ENCODE results near the gene MAPRE2.

MAPRE2 gene

DNA sequence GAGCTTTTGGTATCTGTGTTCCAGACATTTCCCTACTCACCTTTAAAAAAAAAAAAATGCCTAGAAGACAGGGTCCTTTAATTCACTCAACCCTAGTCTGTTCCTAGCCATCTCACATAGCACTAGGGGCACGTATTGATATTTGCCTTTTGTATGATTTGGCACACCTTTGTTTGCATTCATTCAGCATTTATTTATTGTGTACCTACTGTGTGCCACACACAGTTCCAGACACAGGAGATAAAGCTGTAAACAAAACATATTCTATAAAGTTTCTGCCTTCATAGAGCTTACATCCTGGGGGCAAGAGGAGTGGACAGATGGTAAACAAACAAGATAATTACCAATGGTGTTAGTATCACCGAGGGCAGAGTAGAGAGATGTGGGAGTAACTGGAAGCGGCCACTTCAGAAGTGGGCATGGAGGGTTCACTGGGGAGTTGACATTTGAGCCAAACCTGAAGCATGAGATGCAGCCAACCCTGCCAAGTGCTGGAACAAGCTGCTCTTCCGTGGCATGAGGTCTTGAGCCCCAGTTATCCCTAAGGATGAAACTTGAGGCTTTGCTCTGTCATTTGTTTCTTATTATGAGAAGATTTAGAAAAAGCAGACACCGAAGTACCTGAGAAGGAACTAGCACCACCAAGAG is 18.2 kb downstream of the MAPRE2 start:
- TF ChIP-seq, protein P1, sequence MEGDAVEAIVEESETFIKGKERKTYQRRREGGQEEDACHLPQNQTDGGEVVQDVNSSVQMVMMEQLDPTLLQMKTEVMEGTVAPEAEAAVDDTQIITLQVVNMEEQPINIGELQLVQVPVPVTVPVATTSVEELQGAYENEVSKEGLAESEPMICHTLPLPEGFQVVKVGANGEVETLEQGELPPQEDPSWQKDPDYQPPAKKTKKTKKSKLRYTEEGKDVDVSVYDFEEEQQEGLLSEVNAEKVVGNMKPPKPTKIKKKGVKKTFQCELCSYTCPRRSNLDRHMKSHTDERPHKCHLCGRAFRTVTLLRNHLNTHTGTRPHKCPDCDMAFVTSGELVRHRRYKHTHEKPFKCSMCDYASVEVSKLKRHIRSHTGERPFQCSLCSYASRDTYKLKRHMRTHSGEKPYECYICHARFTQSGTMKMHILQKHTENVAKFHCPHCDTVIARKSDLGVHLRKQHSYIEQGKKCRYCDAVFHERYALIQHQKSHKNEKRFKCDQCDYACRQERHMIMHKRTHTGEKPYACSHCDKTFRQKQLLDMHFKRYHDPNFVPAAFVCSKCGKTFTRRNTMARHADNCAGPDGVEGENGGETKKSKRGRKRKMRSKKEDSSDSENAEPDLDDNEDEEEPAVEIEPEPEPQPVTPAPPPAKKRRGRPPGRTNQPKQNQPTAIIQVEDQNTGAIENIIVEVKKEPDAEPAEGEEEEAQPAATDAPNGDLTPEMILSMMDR (IDR thresholded peaks at IDR 0.05; ENCODE audit: low read length, missing control alignments), result no peak
- H3K4me3 ChIP-seq (replicated peaks; ENCODE audit: low read depth, low read length), result no peak overlapping the region

DNA sequence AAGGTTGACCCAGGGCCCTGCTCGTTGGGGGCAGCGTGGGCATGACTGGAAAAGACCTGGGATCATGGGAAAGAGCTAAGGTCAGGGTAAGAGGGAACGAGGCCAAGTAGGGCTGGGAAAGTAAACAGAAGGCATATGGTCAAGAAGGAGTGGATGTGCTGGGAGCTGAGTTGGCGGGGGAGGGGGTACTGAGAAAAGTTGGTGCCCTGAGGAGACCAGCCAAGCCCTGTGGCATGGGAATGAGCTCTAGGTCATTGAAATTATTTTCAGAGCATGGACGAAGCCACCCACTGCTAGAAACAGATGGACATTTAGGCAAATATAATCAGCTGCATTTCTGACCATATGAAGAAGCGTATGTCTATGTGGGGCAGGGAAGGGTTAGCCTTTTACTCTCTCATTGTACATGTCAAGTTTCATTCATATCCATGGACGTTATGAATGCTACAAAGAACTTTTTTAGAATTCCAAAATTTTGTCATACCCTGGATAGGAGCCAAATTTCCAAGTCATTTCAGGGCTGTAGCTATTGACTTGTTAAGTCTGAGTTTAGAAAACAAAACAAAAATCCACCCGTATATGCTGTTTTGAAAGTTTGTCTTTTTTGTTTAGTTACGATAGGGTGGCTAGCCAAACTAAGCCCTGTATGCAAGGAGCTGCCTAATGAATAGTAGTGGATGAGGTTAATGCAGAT is 19.1 kb downstream of the MAPRE2 start:
- H3K4me3 ChIP-seq (replicated peaks; ENCODE audit: low read depth, low read length), result no peak overlapping the region
- DNase-seq (ENCODE audit: low read depth), result peak; percentile 26
- TF ChIP-seq, protein P1 (IDR thresholded peaks at IDR 0.05; ENCODE audit: low read length, missing control alignments), result no peak

More for the DNA sequence above, 18.2 kb downstream of the MAPRE2 start:
- no peak for DNase-seq (ENCODE audit: low read depth)

DNA sequence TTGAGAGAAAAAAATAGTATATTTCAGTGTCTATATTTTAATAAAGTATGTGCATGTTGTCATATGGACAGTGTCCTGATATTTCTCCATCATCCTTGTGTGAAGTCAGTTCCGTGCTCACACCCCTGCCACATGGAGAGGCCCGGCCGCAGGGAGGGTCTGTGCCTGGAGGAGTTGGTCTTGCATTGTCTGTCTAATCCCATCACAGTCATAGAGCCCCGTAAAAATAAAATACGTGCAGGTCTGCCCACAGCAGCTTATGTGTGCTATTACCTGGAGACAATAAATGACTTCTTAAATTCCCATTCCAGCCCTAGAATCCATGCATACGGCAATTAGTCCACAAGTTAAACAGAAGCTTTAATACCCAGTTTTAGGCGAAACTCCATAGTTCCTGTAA is 20.1 kb downstream of the MAPRE2 start:
- TF ChIP-seq, protein P1 (IDR thresholded peaks at IDR 0.05; ENCODE audit: low read length, missing control alignments), result no peak
- no peak overlapping the region for H3K4me3 ChIP-seq (replicated peaks; ENCODE audit: low read depth, low read length)
- no peak for DNase-seq (ENCODE audit: low read depth)

DNA sequence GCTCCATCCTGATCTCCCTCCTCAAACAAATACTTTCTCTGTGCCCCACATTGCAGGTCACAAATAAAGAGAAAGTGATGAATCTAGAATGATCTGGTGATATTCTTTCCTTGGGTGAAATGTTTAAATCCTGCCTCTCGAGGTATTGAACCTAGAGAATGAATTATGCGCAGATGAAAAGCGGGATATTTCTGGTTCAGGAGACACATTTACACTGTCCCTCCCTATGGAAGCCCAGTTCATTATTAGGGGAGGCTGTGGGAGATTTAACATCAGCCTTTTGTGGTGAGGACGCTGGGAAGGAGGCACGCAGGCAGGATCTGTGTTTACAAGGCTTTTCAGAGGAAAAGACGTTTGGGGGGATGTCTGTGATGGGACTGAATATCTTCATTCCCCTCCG is 20.6 kb downstream of the MAPRE2 start:
- TF ChIP-seq, protein P1 (IDR thresholded peaks at IDR 0.05; ENCODE audit: low read length, missing control alignments), result no peak
- DNase-seq (ENCODE audit: low read depth), result no peak
- no peak overlapping the region for H3K4me3 ChIP-seq (replicated peaks; ENCODE audit: low read depth, low read length)

DNA sequence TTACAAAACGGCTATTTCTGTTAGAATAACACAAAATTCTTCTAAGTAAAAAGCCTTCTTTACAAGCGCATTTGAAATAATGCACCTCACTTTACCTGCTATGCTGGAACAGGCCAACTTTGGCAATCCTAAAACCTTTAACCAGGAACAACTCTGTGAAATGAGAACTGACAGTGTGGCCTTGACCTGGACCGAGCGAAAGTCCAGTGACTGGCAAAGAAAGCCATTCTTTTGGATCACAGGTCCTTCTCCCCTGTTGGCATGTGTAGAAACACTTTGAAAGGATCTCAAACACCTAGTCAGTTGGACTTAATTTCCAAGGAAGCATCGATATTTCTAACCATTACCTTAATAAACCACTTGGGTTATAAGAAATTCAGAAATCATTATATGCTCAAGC is 21.2 kb downstream of the MAPRE2 start:
- H3K4me3 ChIP-seq (replicated peaks; ENCODE audit: low read depth, low read length), result no peak overlapping the region
- TF ChIP-seq, protein P1 (IDR thresholded peaks at IDR 0.05; ENCODE audit: low read length, missing control alignments), result no peak
- no peak for DNase-seq (ENCODE audit: low read depth)

DNA sequence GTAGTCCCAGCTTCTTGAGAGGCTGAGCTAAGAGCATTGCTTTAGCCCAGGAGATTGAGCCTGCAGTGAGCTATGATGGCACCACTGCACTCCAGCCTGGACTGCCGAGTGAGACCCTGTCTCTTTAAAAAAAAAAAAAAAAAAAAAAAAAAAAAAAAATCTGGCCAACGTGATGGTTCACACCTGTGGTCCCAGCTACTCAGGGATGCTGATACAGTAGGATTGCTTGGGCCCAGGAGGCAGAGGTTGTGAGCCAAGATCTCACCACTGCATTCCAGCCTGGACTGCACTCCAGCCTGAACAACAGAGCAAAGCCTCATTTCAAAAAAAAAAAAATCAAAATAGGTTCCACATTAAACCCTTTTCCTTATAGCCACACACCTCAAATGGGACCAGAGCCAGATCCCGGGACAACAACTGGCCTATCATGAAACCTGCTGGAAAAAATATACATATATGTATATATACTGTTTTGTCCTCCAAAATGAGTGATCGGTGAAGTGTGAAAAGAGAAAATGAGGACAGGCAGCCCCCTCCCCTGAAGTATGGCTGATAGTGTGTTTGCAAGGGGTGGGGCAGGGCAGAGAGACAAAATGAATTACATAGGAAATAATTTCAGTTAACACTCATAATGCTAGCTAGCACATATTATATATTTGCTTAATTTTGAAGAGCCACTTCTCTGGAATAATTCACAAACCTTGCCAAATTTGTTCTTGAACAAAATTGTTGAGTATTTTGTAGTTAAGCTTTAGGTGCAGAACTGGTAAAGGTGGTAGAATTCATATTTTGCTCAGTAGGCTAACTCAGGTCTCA is 22.9 kb downstream of the MAPRE2 start:
- no peak for DNase-seq (ENCODE audit: low read depth)
- TF ChIP-seq, protein P1 (IDR thresholded peaks at IDR 0.05; ENCODE audit: low read length, missing control alignments), result no peak
- H3K4me3 ChIP-seq (replicated peaks; ENCODE audit: low read depth, low read length), result no peak overlapping the region
